HG03460 (cell line): ENCODE measurements around the gene ALDH3B1.

ENCODE experiments used
- ATAC-seq: cut with Tn5 transposase; IDR thresholded peaks from one replicate; pipeline ENCODE4 v1.9.1; 2021; ENCODE audit not compliant: unreplicated experiment

The ALDH3B1 gene

GRCh38 chr11:68043349-68044144 lies 33.4 kb downstream of the ALDH3B1 start:
- no peak for ATAC-seq

DNA sequence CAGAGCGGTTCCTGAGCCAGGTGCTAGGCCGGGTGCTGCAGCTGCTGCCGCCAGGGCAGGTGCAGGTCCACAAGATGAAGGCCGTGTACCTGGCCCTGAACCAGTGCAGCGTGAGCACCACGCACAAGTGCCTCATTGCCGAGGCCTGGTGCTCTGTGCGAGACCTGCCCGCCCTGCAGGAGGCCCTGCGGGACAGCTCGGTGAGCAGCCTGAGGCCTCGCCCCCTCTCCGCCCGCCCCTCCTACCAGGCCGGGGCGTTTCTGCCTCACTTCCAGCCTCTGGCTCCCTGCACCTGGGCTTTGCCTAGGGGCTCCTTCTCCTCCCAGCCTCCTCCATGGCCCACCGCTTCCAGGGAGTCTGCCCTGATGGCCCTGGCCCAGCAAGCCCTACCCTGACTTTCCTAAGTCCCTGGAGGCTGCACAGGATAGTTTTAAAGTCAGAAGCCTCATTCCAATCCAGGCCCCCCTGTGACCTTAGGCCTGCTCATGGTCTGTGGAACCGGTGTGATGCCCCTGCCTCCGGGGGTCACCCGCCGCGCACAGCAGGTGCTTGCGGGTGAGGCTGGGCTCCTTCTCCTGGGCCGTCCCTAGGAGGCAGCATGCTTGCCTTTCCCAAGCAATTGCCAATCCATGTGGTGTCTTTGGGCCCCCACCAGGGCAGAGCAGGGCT lies 34.2 kb downstream of the ALDH3B1 start:
- ATAC-seq: no peak

- no peak for ATAC-seq
Measured at GRCh38 chr11:68044898-68045351, 34.8 kb downstream of the ALDH3B1 start.

DNA sequence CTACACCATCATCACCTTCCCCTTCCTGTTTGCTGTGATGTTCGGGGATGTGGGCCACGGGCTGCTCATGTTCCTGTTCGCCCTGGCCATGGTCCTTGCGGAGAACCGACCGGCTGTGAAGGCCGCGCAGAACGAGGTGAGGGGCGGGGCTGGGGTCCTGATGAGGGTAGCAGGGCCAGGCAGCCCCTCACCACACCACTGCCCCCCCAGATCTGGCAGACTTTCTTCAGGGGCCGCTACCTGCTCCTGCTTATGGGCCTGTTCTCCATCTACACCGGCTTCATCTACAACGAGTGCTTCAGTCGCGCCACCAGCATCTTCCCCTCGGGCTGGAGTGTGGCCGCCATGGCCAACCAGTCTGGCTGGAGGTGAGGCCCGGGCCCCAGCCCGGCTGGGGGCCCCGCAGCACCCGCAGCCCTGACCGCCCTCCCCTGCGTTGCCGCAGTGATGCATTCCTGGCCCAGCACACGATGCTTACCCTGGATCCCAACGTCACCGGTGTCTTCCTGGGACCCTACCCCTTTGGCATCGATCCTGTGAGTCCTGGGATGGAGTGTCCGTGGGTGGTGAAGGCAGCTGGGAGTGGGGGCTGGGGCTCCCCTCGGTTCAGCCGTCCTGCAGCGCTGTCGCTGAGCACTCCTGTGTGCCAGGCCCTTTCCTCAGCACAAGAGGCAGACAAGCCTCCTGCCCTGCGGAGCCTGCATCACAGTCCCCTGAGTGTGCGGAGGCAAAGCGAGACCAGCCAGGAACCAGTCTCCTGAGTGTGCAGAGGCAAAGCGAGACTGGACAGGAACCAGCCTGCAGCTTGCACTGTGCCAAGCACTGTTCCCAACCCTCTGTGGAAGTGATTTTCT lies 37.5 kb downstream of the ALDH3B1 start:
- no peak for ATAC-seq

DNA sequence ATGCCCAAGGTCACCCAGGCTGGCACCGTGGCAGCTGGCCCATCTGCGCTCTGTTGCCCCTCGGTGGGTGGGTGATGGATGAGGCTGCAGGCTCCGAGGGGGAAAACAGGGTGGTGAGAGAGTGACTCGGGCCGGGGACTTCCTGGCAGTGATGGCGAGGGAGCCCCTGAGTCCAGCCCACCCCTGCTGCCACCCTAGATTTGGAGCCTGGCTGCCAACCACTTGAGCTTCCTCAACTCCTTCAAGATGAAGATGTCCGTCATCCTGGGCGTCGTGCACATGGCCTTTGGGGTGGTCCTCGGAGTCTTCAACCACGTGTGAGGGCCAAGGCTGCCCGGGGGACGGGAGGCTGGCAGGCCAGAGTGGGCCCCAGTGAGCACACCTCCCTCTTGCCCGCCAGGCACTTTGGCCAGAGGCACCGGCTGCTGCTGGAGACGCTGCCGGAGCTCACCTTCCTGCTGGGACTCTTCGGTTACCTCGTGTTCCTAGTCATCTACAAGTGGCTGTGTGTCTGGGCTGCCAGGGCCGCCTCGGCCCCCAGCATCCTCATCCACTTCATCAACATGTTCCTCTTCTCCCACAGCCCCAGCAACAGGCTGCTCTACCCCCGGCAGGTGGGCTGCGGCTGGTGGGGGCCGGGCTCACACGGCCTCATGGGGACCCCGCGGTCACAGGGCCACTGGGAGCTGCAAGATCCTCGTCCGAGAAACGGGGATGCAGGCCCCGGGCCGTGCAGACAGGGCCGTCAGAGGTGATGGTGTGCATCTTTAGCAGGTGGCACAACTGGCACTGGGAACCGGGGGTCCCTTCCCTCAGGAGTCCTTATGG lies 38.8 kb downstream of the ALDH3B1 start:
- no peak for ATAC-seq

DNA sequence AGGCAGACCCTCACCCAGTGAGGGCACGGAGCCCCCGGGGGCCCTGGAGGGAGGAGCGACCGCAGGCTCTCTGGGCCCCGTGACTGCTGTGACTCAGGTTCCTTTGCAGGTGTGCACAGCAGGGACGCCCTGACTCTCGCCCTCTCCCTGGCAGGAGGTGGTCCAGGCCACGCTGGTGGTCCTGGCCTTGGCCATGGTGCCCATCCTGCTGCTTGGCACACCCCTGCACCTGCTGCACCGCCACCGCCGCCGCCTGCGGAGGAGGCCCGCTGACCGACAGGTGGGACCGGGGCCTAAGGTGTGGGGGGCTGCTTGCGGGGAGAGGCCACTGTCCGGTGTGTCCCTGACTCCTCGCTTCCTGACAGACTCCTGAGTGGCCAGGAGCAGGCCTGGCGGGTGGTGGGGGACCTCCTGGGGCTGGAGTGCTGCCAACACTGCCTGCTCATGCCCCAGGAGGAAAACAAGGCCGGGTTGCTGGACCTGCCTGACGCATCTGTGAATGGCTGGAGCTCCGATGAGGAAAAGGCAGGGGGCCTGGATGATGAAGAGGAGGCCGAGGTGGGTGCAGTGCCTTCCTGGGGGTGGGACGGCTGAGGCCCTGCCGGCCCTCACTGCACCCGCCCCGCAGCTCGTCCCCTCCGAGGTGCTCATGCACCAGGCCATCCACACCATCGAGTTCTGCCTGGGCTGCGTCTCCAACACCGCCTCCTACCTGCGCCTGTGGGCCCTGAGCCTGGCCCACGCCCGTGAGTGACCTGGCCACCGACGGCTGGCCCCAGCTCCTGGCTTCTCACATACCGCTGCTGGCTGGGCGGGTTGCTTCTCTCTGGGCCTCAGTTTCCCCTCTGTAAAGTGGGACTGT lies 39.6 kb downstream of the ALDH3B1 start:
- no peak for ATAC-seq

GRCh38 chr11:68050371-68050841 lies 40.3 kb downstream of the ALDH3B1 start:
- ATAC-seq: no peak

- ATAC-seq: no peak
Measured at GRCh38 chr11:68051191-68052136, 41.3 kb downstream of the ALDH3B1 start.

DNA sequence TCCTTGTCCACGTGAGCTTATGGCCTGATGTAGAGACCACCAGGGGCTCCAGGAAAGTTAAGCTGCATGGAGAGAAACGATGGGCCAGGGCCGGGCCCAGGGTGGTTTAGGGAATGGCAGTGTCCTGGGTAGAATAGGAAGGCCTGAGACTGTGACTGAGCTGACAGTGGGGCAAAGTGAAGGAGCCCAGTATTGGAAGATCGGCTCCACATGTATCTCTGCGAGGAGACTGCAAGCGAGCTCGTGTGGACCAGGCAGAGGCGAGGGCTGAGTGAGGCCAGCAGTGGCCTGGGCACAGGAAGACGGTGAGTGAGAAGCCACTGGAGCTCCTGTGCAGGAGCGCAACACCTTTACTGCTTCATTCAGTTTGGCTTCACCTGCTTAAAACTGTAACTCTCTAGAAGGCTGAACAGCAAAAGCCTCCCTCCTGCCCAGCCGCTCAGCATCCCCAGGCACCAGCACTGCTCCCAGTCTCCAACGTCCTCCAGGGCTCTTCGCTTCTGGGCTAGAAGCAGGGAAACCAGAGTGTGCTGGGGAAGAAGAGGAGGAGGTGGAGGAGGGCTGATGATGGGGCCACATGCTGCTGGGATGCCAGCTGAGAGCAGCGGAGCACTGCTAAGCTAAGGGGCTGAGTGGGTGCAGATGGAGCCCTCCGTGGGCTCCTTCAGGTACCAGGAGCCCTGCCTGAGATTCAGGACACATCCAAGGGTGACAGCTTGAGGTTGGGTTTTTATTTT lies 42.2 kb downstream of the ALDH3B1 start:
- no peak for ATAC-seq

GRCh38 chr11:68053117-68053516 lies 43.0 kb downstream of the ALDH3B1 start:
- no peak for ATAC-seq

- no peak for ATAC-seq
Measured at GRCh38 chr11:68053981-68054812, 44.1 kb downstream of the ALDH3B1 start.

DNA sequence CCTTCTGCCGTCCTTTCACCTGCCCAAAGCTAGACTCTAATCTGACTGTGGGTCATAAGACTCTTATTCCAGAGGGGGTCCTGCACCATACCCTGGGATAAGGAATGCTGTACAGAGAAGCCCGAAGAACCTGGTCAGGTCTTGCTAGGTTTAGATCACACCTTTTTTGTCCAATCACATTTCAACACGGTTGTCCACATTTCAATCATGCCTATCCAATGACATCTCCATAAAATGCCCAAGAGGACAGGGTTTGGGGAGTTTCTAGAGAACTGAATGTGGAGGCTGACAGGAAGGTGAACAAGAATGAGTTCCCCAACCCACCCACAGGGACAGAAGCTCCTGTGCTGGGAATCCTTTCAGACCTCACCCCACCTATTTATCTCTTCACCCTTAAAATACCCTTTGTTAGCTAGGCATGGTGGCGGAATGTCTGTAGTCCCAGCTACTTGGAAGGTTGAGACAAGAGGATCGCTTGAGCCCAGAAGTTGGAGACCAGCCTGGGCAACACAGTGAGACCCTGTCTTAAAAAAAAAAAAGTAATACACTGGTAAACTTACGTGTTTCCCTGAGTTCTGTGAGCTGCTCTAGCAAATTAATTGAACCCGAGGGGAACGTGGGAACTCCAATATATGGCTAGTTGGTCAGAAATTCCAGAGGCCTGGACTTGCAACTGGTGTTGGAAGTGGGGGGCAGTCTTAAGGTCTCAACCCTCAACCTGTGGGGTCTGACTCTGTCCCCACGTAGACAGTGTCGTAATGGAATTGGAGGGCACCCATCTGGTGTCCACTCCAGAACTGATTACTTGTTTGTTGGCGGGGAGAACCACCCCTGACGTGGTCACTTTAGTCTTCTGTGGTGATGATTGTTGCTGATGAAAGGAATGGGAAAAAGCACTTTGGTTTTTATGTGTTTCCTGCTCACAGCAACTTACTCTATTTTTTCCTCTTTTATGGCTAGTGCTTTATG lies 46.5 kb downstream of the ALDH3B1 start:
- ATAC-seq: no peak

DNA sequence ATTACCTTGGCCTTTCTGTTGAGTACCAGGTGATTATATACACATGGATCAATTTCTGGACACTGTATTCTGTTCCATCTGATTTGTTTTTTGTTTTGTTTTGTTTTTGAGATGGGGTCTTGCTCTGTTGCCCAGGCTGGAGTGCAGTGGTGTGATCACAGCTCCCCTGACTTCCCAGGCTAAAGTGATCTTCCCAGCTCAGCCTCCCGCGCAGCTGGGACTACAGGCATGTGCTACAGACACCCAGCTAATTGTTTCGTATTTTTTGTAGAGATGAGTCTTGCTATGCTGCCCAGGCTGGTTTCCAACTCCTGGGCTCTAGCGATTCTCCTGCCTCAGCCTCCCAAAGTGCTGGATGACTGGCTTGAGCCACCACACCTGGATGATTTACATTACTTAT lies 47.7 kb downstream of the ALDH3B1 start:
- no peak for ATAC-seq

DNA sequence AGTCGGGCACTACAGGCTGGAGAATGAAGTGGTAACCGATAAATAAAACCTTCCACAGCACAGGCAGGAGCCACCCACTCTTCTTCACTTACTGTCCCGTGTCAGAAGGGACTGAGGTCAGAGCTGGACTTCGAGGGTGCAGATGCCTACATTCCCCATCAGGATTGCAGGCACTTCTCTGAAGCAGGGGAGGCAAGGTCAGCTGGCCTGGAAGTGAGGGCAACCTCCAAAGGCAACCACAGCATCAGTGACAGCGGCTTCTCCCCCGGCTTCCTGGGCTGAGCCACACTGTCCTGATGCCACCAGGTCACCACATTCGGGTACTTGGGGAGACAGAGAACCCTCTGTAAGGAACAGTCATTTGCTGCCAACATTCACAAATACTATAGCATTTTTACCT lies 51.4 kb downstream of the ALDH3B1 start:
- no peak for ATAC-seq

- no peak for ATAC-seq
Measured at GRCh38 chr11:68064926-68065325, 54.8 kb downstream of the ALDH3B1 start.

GRCh38 chr11:68065841-68066240 lies 55.7 kb downstream of the ALDH3B1 start:
- no peak for ATAC-seq
